Measurements from ENCODE around the gene L3MBTL4. TPM values are rescaled to one million over a fixed set of nuclear protein-coding genes. Genes with fewer than 3 reads are reported as not detected.

L3MBTL4 gene
- total RNA-seq, 2 experiments from 2014 or later, result not detected

GRCh38 chr18:6001867-6002266 lies 412.8 kb downstream of the L3MBTL4 start:
- ChIA-PET CTCF (ENCODE audit: unreplicated experiment) (no interaction called here), POLR2A (no interaction called here)
- H3K4me1 ChIP-seq (ENCODE audit: insufficient read depth, low read length, poor library complexity, severe bottlenecking), result no peaks in the 10 kb centered on the region
- H4K20me1 ChIP-seq (ENCODE audit: insufficient read depth, low read length), result no peaks in the 10 kb centered on the region
- intact Hi-C loops (cut with micrococcal nuclease; ENCODE audit: unreplicated experiment), result no loop called here
- no peaks in the 10 kb centered on the region for H3K9me3 ChIP-seq (ENCODE audit: low read length)
- H3K4me2 ChIP-seq (ENCODE audit: low read length), result no peak overlapping the region
- H3K9me2 ChIP-seq (ENCODE audit: insufficient read depth, low read length), result no peaks in the 10 kb centered on the region
- H2AFZ ChIP-seq (ENCODE audit: low read length), result no peak overlapping the region
- no TSS peak for BruUV-seq (replicated peaks)
- no peak for DNase-seq (ENCODE audit: low spot score)
- no peak overlapping the region for H3K27ac ChIP-seq (ENCODE audit: low read depth, low read length, poor library complexity, severe bottlenecking)
- TF ChIP-seq CTCF (conservative IDR thresholded peaks at IDR 0.05; ENCODE audit: low read length) (no peak), EZH2phosphoT487 (IDR thresholded peaks at IDR 0.05; ENCODE audit: borderline replicate concordance, low read depth, low read length) (no peak)
- no peaks in the 10 kb centered on the region for H3K36me3 ChIP-seq (ENCODE audit: insufficient read depth, low read length)
- no peaks in the 10 kb centered on the region for H3K79me2 ChIP-seq (ENCODE audit: insufficient read depth, low read depth, low read length)
- no peak overlapping the region for H3K4me3 ChIP-seq (ENCODE audit: low read depth, low read length, poor library complexity, severe bottlenecking)

- H2AFZ ChIP-seq (ENCODE audit: low read length), result no peak overlapping the region
- no peaks in the 10 kb centered on the region for H3K9me3 ChIP-seq (ENCODE audit: low read length)
- CTCF ChIA-PET (ENCODE audit: unreplicated experiment), result no interaction called here
- no peak overlapping the region for H3K4me2 ChIP-seq (ENCODE audit: low read length)
- BruUV-seq (replicated peaks), result no TSS peak
- no peaks in the 10 kb centered on the region for H3K36me3 ChIP-seq (ENCODE audit: insufficient read depth, low read length)
- POLR2A ChIA-PET, result no interaction called here
- no peaks in the 10 kb centered on the region for H3K4me1 ChIP-seq (ENCODE audit: insufficient read depth, low read length, poor library complexity, severe bottlenecking)
- H3K27ac ChIP-seq (ENCODE audit: low read depth, low read length, poor library complexity, severe bottlenecking), result no peak overlapping the region
- intact Hi-C loops (cut with micrococcal nuclease; ENCODE audit: unreplicated experiment), result no loop called here
- TF ChIP-seq CTCF (conservative IDR thresholded peaks at IDR 0.05; ENCODE audit: low read length) (no peak), EZH2phosphoT487 (IDR thresholded peaks at IDR 0.05; ENCODE audit: borderline replicate concordance, low read depth, low read length) (no peak)
- no peak for DNase-seq (ENCODE audit: low spot score)
- H3K79me2 ChIP-seq (ENCODE audit: insufficient read depth, low read depth, low read length), result no peaks in the 10 kb centered on the region
- H4K20me1 ChIP-seq (ENCODE audit: insufficient read depth, low read length), result no peaks in the 10 kb centered on the region
- H3K9me2 ChIP-seq (ENCODE audit: insufficient read depth, low read length), result no peaks in the 10 kb centered on the region
- no peak overlapping the region for H3K4me3 ChIP-seq (ENCODE audit: low read depth, low read length, poor library complexity, severe bottlenecking)
These were observed 415.8 kb downstream of the L3MBTL4 start for GRCh38 chr18:5998907-5999306.

- BruUV-seq (replicated peaks), result no TSS peak
- H3K36me3 ChIP-seq (ENCODE audit: insufficient read depth, low read length), result no peaks in the 10 kb centered on the region
- TF ChIP-seq CTCF (conservative IDR thresholded peaks at IDR 0.05; ENCODE audit: low read length) (no peak), EZH2phosphoT487 (IDR thresholded peaks at IDR 0.05; ENCODE audit: borderline replicate concordance, low read depth, low read length) (no peak)
- no peaks in the 10 kb centered on the region for H3K9me3 ChIP-seq (ENCODE audit: low read length)
- H3K4me3 ChIP-seq (ENCODE audit: low read depth, low read length, poor library complexity, severe bottlenecking), result no peak overlapping the region
- intact Hi-C loops (cut with micrococcal nuclease; ENCODE audit: unreplicated experiment), result no loop called here
- ChIA-PET POLR2A (interaction anchor here (1.0 kb wide), 1 partner anchor 73 kb away, joined by 4 read pairs; no protein-coding TSS in a partner anchor), CTCF (ENCODE audit: unreplicated experiment) (no interaction called here)
- H4K20me1 ChIP-seq (ENCODE audit: insufficient read depth, low read length), result no peaks in the 10 kb centered on the region
- no peaks in the 10 kb centered on the region for H3K79me2 ChIP-seq (ENCODE audit: insufficient read depth, low read depth, low read length)
- no peak overlapping the region for H3K27ac ChIP-seq (ENCODE audit: low read depth, low read length, poor library complexity, severe bottlenecking)
- H3K4me1 ChIP-seq (ENCODE audit: insufficient read depth, low read length, poor library complexity, severe bottlenecking), result no peaks in the 10 kb centered on the region
- H3K4me2 ChIP-seq (ENCODE audit: low read length), result no peak overlapping the region
- no peak overlapping the region for H2AFZ ChIP-seq (ENCODE audit: low read length)
- DNase-seq (ENCODE audit: low spot score), result no peak
- no peaks in the 10 kb centered on the region for H3K9me2 ChIP-seq (ENCODE audit: insufficient read depth, low read length)
These were observed 416.4 kb downstream of the L3MBTL4 start for GRCh38 chr18:5998166-5998881.
